Measurements from ENCODE around the gene WDR27. TPM values are rescaled to one million over a fixed set of nuclear protein-coding genes. Genes with fewer than 3 reads are reported as not detected.

WDR27 gene
- total and polyA plus RNA-seq, 10 of the 15 experiments (the other 5 are each of a cell fraction or from before 2014, with no cell fraction given), result 1.9 to 33.2 (median 19.0) TPM

- WGBS (ENCODE audit: insufficient coverage, insufficient replicate concordance, low lambda C conversion rate, missing lambda C conversion rate), result 0% methylated on average over 12 of the region's 89 CpGs
- no peaks in the 10 kb centered on the region for H3K27me3 ChIP-seq (replicated peaks in 1 of 2; ENCODE audit: control insufficient read depth in 2 of 2, insufficient read depth in 2 of 2, low read length in 1 of 2)
- H3K9ac ChIP-seq (ENCODE audit: control insufficient read depth, insufficient read depth, low read length), result no peak overlapping the region
- H3K9me3 ChIP-seq (replicated peaks; ENCODE audit: control insufficient read depth, insufficient read depth, low read length), result no peaks in the 10 kb centered on the region
- no peak overlapping the region for H3K27ac ChIP-seq (ENCODE audit: control insufficient read depth, insufficient read depth)
- ChIA-PET POLR2A (interaction anchor here (1.0 to 3.2 kb wide), 3 partner anchors 21 to 28 kb away, joined by 4 to 32 read pairs (median 7); partner anchors contain the start of genes C6orf120, DYNLT2, ERMARD and WDR27), CTCF (no interaction called here), RAD21 (ENCODE audit: unreplicated experiment) (no interaction called here), SMC1A (ENCODE audit: uncharacterized antibody, unreplicated experiment) (interaction anchor here (1.8 kb wide), 1 partner anchor 22 kb away, joined by 7 read pairs; the partner anchor contains the start of genes C6orf120 and WDR27)
- no peak for FAIRE-seq
- BruUV-seq (replicated peaks), result no TSS peak
- in situ Hi-C loops (cut with MboI), result no loop called here
- peak overlapping the region; percentile 55 for H2AFZ ChIP-seq (ENCODE audit: control insufficient read depth, low read depth, low read length)
- H3K4me3 ChIP-seq, result no peak overlapping the region
- DNase-seq (ENCODE audit: low read depth, low spot score), result no peak
- H3K4me1 ChIP-seq (ENCODE audit: control insufficient read depth, insufficient read depth, low read length), result peaks cover 5% of the 10 kb centered on the region
- no peaks in the 10 kb centered on the region for H4K20me1 ChIP-seq (ENCODE audit: control insufficient read depth, insufficient read depth)
- no peak overlapping the region for H3K4me2 ChIP-seq (ENCODE audit: control insufficient read depth, insufficient read depth)
- intact Hi-C loops (cut with micrococcal nuclease; ENCODE audit: unreplicated experiment), result loop anchor here (10.0 kb wide), 1 partner anchor 581 kb away; the partner anchor contains the start of gene FAM120B
- peaks cover 37% of the 10 kb centered on the region for H3K79me2 ChIP-seq (ENCODE audit: control insufficient read depth, insufficient read depth, low read length)
- ATAC-seq, result peak; percentile 20
- H3K36me3 ChIP-seq (ENCODE audit: control insufficient read depth in 2 of 2, insufficient read depth in 2 of 2, low read length in 1 of 2), result no peaks in the 10 kb centered on the region; a peak in 1 of 4 replicates
- TF ChIP-seq, protein P1, sequence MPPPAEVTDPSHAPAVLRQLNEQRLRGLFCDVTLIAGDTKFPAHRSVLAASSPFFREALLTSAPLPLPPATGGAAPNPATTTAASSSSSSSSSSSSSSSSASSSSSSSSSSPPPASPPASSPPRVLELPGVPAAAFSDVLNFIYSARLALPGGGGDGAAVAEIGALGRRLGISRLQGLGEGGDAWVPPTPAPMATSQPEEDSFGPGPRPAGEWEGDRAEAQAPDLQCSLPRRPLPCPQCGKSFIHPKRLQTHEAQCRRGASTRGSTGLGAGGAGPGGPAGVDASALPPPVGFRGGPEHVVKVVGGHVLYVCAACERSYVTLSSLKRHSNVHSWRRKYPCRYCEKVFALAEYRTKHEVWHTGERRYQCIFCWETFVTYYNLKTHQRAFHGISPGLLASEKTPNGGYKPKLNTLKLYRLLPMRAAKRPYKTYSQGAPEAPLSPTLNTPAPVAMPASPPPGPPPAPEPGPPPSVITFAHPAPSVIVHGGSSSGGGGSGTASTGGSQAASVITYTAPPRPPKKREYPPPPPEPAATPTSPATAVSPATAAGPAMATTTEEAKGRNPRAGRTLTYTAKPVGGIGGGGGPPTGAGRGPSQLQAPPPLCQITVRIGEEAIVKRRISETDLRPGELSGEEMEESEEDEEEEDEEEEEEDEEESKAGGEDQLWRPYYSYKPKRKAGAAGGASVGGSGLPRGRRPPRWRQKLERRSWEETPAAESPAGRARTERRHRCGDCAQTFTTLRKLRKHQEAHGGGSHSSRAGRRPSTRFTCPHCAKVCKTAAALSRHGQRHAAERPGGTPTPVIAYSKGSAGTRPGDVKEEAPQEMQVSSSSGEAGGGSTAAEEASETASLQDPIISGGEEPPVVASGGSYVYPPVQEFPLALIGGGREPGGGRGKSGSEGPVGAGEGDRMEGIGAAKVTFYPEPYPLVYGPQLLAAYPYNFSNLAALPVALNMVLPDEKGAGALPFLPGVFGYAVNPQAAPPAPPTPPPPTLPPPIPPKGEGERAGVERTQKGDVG (CRISPR knock-in tag; IDR thresholded peaks at IDR 0.05), result no peak
- TF ChIP-seq YY1 (IDR thresholded peaks at IDR 0.05; ENCODE audit: low read depth, low read length) (peak; percentile 71), SIX5 (IDR thresholded peaks at IDR 0.05; ENCODE audit: low read depth, low read length, severe bottlenecking) (no peak), EED (IDR thresholded peaks at IDR 0.05; ENCODE audit: low read depth) (no peak), BMI1 (IDR thresholded peaks at IDR 0.05; ENCODE audit: borderline replicate concordance) (no peak), NKRF (conservative IDR thresholded peaks at IDR 0.05) (peak; percentile 12; the same call in 1 of the 2 replicates), FOXK2 (IDR thresholded peaks at IDR 0.05) (no peak), HDAC6 (IDR thresholded peaks at IDR 0.05; ENCODE audit: unreplicated experiment) (no peak), CHD1 (IDR thresholded peaks at IDR 0.05; ENCODE audit: low read depth, low read length) (no peak), BACH1 (IDR thresholded peaks at IDR 0.05; ENCODE audit: borderline replicate concordance) (0 out of 2 replicates have a peak, but pooled peaks have one; percentile 50), SREBF1 (IDR thresholded peaks at IDR 0.05; ENCODE audit: low read length) (no peak), IKZF2 (IDR thresholded peaks at IDR 0.05) (no peak), SUZ12 (IDR thresholded peaks at IDR 0.05; ENCODE audit: unreplicated experiment) (no peak), SMARCA5 (IDR thresholded peaks at IDR 0.05) (peak; percentile 30), POLR2A (IDR thresholded peaks at IDR 0.05; ENCODE audit: low read depth, low read length) (peak; percentile 60), PAX5 (IDR thresholded peaks at IDR 0.05; ENCODE audit: borderline replicate concordance, low read depth, low read length) (no peak)
- TF ChIP-seq, protein P2, sequence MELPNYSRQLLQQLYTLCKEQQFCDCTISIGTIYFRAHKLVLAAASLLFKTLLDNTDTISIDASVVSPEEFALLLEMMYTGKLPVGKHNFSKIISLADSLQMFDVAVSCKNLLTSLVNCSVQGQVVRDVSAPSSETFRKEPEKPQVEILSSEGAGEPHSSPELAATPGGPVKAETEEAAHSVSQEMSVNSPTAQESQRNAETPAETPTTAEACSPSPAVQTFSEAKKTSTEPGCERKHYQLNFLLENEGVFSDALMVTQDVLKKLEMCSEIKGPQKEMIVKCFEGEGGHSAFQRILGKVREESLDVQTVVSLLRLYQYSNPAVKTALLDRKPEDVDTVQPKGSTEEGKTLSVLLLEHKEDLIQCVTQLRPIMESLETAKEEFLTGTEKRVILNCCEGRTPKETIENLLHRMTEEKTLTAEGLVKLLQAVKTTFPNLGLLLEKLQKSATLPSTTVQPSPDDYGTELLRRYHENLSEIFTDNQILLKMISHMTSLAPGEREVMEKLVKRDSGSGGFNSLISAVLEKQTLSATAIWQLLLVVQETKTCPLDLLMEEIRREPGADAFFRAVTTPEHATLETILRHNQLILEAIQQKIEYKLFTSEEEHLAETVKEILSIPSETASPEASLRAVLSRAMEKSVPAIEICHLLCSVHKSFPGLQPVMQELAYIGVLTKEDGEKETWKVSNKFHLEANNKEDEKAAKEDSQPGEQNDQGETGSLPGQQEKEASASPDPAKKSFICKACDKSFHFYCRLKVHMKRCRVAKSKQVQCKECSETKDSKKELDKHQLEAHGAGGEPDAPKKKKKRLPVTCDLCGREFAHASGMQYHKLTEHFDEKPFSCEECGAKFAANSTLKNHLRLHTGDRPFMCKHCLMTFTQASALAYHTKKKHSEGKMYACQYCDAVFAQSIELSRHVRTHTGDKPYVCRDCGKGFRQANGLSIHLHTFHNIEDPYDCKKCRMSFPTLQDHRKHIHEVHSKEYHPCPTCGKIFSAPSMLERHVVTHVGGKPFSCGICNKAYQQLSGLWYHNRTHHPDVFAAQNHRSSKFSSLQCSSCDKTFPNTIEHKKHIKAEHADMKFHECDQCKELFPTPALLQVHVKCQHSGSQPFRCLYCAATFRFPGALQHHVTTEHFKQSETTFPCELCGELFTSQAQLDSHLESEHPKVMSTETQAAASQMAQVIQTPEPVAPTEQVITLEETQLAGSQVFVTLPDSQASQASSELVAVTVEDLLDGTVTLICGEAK (IDR thresholded peaks at IDR 0.05; ENCODE audit: borderline replicate concordance), result no peak
Measured at GRCh38 chr6:169723991-169724493, 22.2 kb upstream of the WDR27 start.
